ENCODE results near the gene DCDC1. TPM values are rescaled to one million over a fixed set of nuclear protein-coding genes. Genes with fewer than 3 reads are reported as not detected.

The DCDC1 gene
- total RNA-seq, 4 donors from 2014 or later, result 0.17 TPM; not detected in 3

DNA sequence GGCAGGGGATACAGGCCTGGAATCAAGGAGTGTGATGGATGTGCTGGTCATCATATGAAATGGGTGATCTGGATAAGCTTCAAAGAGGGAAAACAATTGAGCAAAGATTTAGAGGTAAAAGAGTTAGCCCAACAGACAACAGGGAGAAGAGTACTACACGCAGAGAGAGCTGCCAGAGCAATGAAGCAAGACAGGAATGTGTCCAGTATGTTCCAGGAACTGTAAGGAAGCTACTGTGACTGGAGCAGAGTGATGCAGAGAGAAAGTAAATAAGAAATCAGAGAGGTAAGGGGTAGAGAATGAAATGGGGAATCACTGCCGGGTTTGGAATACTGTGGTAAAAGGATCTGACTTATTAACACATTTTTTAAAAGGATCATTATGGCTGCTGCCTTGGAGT is 255.1 kb downstream of the DCDC1 start:
- H3K4me1 ChIP-seq, result no peaks in the 10 kb centered on the region
- intact Hi-C loops (cut with DNase I), result no loop called here
- H3K4me3 ChIP-seq, result no peak overlapping the region
- DNase-seq (ENCODE audit: extremely low spot score), result no peak
- H3K9me3 ChIP-seq, result no peaks in the 10 kb centered on the region
- no peaks in the 10 kb centered on the region for H3K36me3 ChIP-seq
- H3K27me3 ChIP-seq, result no peaks in the 10 kb centered on the region
- H3K27ac ChIP-seq (replicated peaks in 1 of 4), result no peak overlapping the region
- TF ChIP-seq POLR2AphosphoS5 (IDR thresholded peaks at IDR 0.05) (no peak), POLR2A (IDR thresholded peaks at IDR 0.05; ENCODE audit: low read depth) (no peak), EP300 (IDR thresholded peaks at IDR 0.05) (no peak)
- TF ChIP-seq, protein P1, sequence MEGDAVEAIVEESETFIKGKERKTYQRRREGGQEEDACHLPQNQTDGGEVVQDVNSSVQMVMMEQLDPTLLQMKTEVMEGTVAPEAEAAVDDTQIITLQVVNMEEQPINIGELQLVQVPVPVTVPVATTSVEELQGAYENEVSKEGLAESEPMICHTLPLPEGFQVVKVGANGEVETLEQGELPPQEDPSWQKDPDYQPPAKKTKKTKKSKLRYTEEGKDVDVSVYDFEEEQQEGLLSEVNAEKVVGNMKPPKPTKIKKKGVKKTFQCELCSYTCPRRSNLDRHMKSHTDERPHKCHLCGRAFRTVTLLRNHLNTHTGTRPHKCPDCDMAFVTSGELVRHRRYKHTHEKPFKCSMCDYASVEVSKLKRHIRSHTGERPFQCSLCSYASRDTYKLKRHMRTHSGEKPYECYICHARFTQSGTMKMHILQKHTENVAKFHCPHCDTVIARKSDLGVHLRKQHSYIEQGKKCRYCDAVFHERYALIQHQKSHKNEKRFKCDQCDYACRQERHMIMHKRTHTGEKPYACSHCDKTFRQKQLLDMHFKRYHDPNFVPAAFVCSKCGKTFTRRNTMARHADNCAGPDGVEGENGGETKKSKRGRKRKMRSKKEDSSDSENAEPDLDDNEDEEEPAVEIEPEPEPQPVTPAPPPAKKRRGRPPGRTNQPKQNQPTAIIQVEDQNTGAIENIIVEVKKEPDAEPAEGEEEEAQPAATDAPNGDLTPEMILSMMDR (IDR thresholded peaks at IDR 0.05), result no peak
- 77% methylated on average over 2 of the region's 2 CpGs for WGBS

DNA sequence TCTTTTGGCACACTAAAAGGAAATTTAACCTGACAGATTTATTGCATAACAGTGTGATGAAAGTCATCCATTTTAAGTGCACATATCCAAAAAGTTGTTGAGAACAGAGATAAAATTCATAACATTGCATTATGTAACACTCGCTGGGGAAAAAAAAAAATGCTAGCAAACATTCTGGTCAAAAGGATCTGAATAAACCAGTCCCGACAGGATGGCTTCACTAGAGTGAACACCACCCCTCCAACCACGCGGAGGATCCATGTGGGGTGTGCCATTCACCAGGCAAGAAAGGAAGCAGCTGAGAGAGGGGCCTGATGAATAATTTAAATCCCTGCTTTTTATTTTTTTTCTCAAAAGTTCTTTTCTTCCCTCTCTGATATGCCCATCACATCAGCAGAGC is 258.7 kb downstream of the DCDC1 start:
- WGBS, result 49% methylated on average over 4 of the region's 4 CpGs

DNA sequence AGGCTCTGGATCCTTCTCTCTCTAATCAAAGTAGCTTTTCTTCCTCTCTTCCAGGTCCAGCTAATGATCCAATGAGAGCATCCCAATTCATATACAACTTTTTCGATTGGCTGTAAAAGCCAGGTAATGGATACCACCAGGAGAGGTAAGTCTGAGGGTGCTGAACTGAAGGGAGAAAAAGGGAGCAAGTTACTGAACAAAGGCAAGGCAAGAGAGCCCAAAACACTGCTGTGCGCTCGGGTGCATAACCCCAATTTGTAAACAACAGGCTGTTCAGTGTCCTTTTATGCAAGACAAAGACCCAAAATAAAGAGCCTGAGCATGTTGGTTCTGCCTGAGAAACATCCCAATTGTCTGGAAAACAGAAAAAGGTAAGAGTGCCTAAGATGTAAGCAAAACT is 260.1 kb downstream of the DCDC1 start:
- no peak for DNase-seq (ENCODE audit: extremely low spot score)
- H3K4me3 ChIP-seq, result no peak overlapping the region
- TF ChIP-seq POLR2A (IDR thresholded peaks at IDR 0.05; ENCODE audit: low read depth) (no peak), POLR2AphosphoS5 (IDR thresholded peaks at IDR 0.05) (no peak), EP300 (IDR thresholded peaks at IDR 0.05) (no peak)
- TF ChIP-seq, protein P1 (IDR thresholded peaks at IDR 0.05), result no peak
- H3K4me1 ChIP-seq, result no peaks in the 10 kb centered on the region
- no peak overlapping the region for H3K27ac ChIP-seq (replicated peaks in 1 of 4)
- WGBS, result 90% methylated on average over 3 of the region's 3 CpGs
- intact Hi-C loops (cut with DNase I), result no loop called here
- H3K27me3 ChIP-seq, result no peaks in the 10 kb centered on the region
- H3K36me3 ChIP-seq, result no peaks in the 10 kb centered on the region
- H3K9me3 ChIP-seq, result no peaks in the 10 kb centered on the region

More for the DNA sequence above, 258.7 kb downstream of the DCDC1 start:
- Histone ChIP-seq H3K36me3 (no peaks in the 10 kb centered on the region), H3K4me1 (no peaks in the 10 kb centered on the region), H3K27me3 (no peaks in the 10 kb centered on the region), H3K27ac (replicated peaks in 1 of 4) (no peak overlapping the region), H3K9me3 (no peaks in the 10 kb centered on the region), H3K4me3 (no peak overlapping the region)
- DNase-seq (ENCODE audit: extremely low spot score), result no peak
- intact Hi-C loops (cut with DNase I), result no loop called here
- TF ChIP-seq, protein P1 (IDR thresholded peaks at IDR 0.05), result no peak
- TF ChIP-seq EP300 (IDR thresholded peaks at IDR 0.05) (no peak), POLR2A (IDR thresholded peaks at IDR 0.05; ENCODE audit: low read depth) (no peak), POLR2AphosphoS5 (IDR thresholded peaks at IDR 0.05) (no peak)

GRCh38 chr11:31107649-31108048 is 261.9 kb downstream of the DCDC1 start:
- Histone ChIP-seq H3K27me3 (no peaks in the 10 kb centered on the region), H3K36me3 (no peaks in the 10 kb centered on the region), H3K4me3 (no peak overlapping the region), H3K27ac (replicated peaks in 1 of 4) (no peak overlapping the region), H3K9me3 (no peaks in the 10 kb centered on the region), H3K4me1 (no peaks in the 10 kb centered on the region)
- intact Hi-C loops (cut with DNase I), result no loop called here
- TF ChIP-seq, protein P1 (IDR thresholded peaks at IDR 0.05), result no peak
- TF ChIP-seq POLR2AphosphoS5 (IDR thresholded peaks at IDR 0.05), result no peak
- TF ChIP-seq POLR2A (IDR thresholded peaks at IDR 0.05; ENCODE audit: low read depth), result no peak
- no peak for TF ChIP-seq EP300 (IDR thresholded peaks at IDR 0.05)
- no peak for DNase-seq (ENCODE audit: extremely low spot score)
- WGBS, result 57% methylated on average over 2 of the region's 2 CpGs

- Histone ChIP-seq H3K4me1 (no peaks in the 10 kb centered on the region), H3K27ac (replicated peaks in 1 of 4) (no peak overlapping the region), H3K4me3 (no peak overlapping the region), H3K36me3 (no peaks in the 10 kb centered on the region), H3K9me3 (no peaks in the 10 kb centered on the region), H3K27me3 (no peaks in the 10 kb centered on the region)
- WGBS, result 18% methylated on average over 5 of the region's 5 CpGs
- intact Hi-C loops (cut with DNase I), result no loop called here
- no peak for DNase-seq (ENCODE audit: extremely low spot score)
- TF ChIP-seq POLR2AphosphoS5 (IDR thresholded peaks at IDR 0.05), result no peak
- TF ChIP-seq, protein P1 (IDR thresholded peaks at IDR 0.05), result peak in 2 of 3 experiments; percentile 40 to 50
Observed at GRCh38 chr11:31106968-31107576, 262.5 kb downstream of the DCDC1 start.

Measured in esophagus muscularis mucosa (tissue), 4 donors.